CD4-positive, alpha-beta memory T cell (primary cell): ENCODE results near the gene SLITRK3. TPM values are rescaled to one million over a fixed set of nuclear protein-coding genes. Genes with fewer than 3 reads are reported as not detected.

Experiments used
- CTCF ChIA-PET: fragments of 350-600 bp; sonication (Branson Sonifier 250); formaldehyde crosslinking; loops from one replicate; lab custom pipeline; 2021; ENCODE audit warnings: inconsistent platforms; ENCODE audit not compliant: partially characterized antibody; lab: Charles Lee
- POLR2A ChIA-PET: fragments of 350-600 bp; sonication (Branson Sonifier 250); formaldehyde crosslinking; loops from one replicate; lab custom pipeline; 2021; ENCODE audit not compliant: partially characterized antibody; lab: Charles Lee
- DNase-seq, 5 donors: peaks; one replicate each; pipeline versions ENCODE4 v3.0.0 to v3.0.0-alpha.2; 2020 to 2022; ENCODE audit warnings: mixed read lengths in 1 of 5
- H3K27ac ChIP-seq: one replicate; pipeline ENCODE4 v1.7.0; 2013; ENCODE audit warnings: low read depth, low read length
- H3K27me3 ChIP-seq: 2 replicates; pipeline ENCODE4 v1.7.0; 2013; ENCODE audit warnings: mild to moderate bottlenecking, low read length, moderate library complexity; ENCODE audit not compliant: insufficient read depth
- H3K36me3 ChIP-seq: 2 replicates; pipeline ENCODE4 v1.7.0; 2013; ENCODE audit warnings: mild to moderate bottlenecking, low read length, moderate library complexity; ENCODE audit not compliant: insufficient read depth
- H3K4me1 ChIP-seq: 2 replicates; pipeline ENCODE4 v1.7.0; 2013; ENCODE audit warnings: mild to moderate bottlenecking, low read length, moderate library complexity; ENCODE audit not compliant: insufficient read depth
- H3K4me3 ChIP-seq, 2 donors: one replicate each; pipeline ENCODE4 v1.7.0; 2013; ENCODE audit warnings: low read length in 2 of 2, mild to moderate bottlenecking in 1 of 2
- H3K9me3 ChIP-seq, 2 donors: one replicate each; pipeline ENCODE4 v1.7.0; 2013; ENCODE audit warnings: low read length in 2 of 2, control low read depth in 1 of 2; ENCODE audit not compliant: control insufficient read depth in 1 of 2
- H3K27ac Mint-ChIP-seq, 7 donors: one replicate each; pipeline ENCODE4 v1.8.0; 2020 to 2021; ENCODE audit warnings: mixed read lengths in 7 of 7, mild to moderate bottlenecking in 6 of 7, inconsistent platforms in 3 of 7, moderate library complexity in 3 of 7
- H3K27me3 Mint-ChIP-seq, 2 donors: one replicate each; pipeline ENCODE4 v1.8.0; 2020 to 2021; ENCODE audit warnings: mixed read lengths in 2 of 2
- H3K36me3 Mint-ChIP-seq, 2 donors: one replicate each; pipeline ENCODE4 v1.8.0; 2020 to 2021; ENCODE audit warnings: mixed read lengths in 2 of 2, inconsistent platforms in 1 of 2, mild to moderate bottlenecking in 1 of 2
- H3K4me1 Mint-ChIP-seq, 4 donors: one replicate each; pipeline ENCODE4 v1.8.0; 2020 to 2021; ENCODE audit warnings: mixed read lengths in 4 of 4, mild to moderate bottlenecking in 1 of 4
- H3K4me3 Mint-ChIP-seq, 8 donors: one replicate each; pipeline ENCODE4 v1.8.0; 2020 to 2021; ENCODE audit warnings: mixed read lengths in 8 of 8, mild to moderate bottlenecking in 7 of 8, moderate library complexity in 6 of 8, inconsistent platforms in 3 of 8
- H3K9me3 Mint-ChIP-seq, 8 donors: one replicate each; pipeline ENCODE4 v1.8.0; 2020 to 2021; ENCODE audit warnings: mixed read lengths in 8 of 8, mild to moderate bottlenecking in 5 of 8, inconsistent platforms in 3 of 8, moderate library complexity in 1 of 8
- intact Hi-C: fragments of 100-400 bp; cut with micrococcal nuclease; formaldehyde crosslinking; loops from one replicate; pipeline ENCODE4 v1.15.1; 2023
- polyA plus RNA-seq, 2 donors: library from polyadenylated mRNA; unstranded; fragments of 300-500 nt; fragmentation: Illumina TruSeq; gene quantifications; one replicate each; pipeline ENCODE4 v1.2.3, GENCODE V29; 2021
- total RNA-seq, 2 experiments: library from RNA; stranded (reverse); gene quantifications; one replicate each; pipeline ENCODE4 v1.2.3, GENCODE V29; 2021

SLITRK3 gene
- total and polyA plus RNA-seq, 4 experiments from 2014 or later, result not detected

DNA sequence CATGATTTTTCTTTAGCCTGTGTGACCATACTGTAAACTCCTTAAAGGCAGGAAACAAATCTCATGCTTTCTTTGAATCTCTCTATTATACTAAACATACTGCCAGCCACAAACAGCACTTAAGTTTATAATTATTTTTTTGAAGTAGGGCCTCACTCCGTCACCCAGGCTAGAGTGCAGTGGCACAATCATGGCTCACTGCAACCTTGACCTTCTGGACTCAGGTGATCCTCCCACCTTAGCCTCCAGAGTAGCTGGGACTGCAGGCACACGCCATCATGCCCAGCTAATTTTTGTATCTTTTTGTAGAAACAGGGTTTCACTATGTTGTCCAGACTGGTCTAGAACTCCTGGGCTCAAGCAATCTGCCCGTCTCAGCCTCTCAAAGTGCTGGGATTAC lies 14.5 kb upstream of the SLITRK3 start:
- no peak for DNase-seq
- intact Hi-C loops, result no loop called here
- Mint-ChIP-seq H3K27ac (no peak overlapping the region), H3K4me1 (peaks cover 0 to 3% (median 2%) of the 10 kb centered on the region in 4 donors), H3K36me3 (no peaks in the 10 kb centered on the region), H3K9me3 (no peaks in the 10 kb centered on the region), H3K4me3 (no peak overlapping the region), H3K27me3 (no peaks in the 10 kb centered on the region)
- POLR2A ChIA-PET, result no interaction called here
- H3K4me3 ChIP-seq, result no peak overlapping the region
- H3K27ac ChIP-seq, result no peak overlapping the region
- peaks cover 3% of the 10 kb centered on the region for H3K4me1 ChIP-seq
- H3K27me3 ChIP-seq, result no peaks in the 10 kb centered on the region
- CTCF ChIA-PET, result no interaction called here
- no peaks in the 10 kb centered on the region for H3K36me3 ChIP-seq
- no peaks in the 10 kb centered on the region for H3K9me3 ChIP-seq

DNA sequence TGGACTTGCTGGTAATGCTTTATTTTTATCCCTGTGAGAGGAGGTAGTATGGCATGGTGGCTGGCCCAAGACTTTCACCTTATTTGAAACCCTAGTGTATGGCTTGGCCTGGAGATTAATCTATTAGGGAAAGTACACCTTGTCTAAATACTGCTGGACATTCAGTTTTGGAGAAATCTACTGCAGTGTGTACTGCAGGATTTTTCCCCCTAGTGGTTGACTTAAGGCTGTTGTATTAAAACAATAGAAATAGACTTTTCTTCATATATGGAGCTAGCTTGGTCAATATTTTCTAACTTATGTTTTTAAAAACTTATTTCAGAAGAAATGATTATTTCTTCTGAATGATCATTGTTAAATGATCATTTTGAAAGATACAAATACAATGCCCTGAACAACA lies 13.9 kb upstream of the SLITRK3 start:
- peaks cover 0 to 3% (median 2%) of the 10 kb centered on the region in 4 donors for H3K4me1 Mint-ChIP-seq
- Histone ChIP-seq H3K27ac (no peak overlapping the region), H3K36me3 (no peaks in the 10 kb centered on the region), H3K27me3 (no peaks in the 10 kb centered on the region), H3K9me3 (no peaks in the 10 kb centered on the region), H3K4me3 (no peak overlapping the region), H3K4me1 (peaks cover 3% of the 10 kb centered on the region)
- H3K36me3 Mint-ChIP-seq, result no peaks in the 10 kb centered on the region
- no peak overlapping the region for H3K4me3 Mint-ChIP-seq
- ChIA-PET CTCF (no interaction called here), POLR2A (no interaction called here)
- intact Hi-C loops, result no loop called here
- DNase-seq, result no peak
- no peaks in the 10 kb centered on the region for H3K9me3 Mint-ChIP-seq
- no peak overlapping the region for H3K27ac Mint-ChIP-seq
- no peaks in the 10 kb centered on the region for H3K27me3 Mint-ChIP-seq

DNA sequence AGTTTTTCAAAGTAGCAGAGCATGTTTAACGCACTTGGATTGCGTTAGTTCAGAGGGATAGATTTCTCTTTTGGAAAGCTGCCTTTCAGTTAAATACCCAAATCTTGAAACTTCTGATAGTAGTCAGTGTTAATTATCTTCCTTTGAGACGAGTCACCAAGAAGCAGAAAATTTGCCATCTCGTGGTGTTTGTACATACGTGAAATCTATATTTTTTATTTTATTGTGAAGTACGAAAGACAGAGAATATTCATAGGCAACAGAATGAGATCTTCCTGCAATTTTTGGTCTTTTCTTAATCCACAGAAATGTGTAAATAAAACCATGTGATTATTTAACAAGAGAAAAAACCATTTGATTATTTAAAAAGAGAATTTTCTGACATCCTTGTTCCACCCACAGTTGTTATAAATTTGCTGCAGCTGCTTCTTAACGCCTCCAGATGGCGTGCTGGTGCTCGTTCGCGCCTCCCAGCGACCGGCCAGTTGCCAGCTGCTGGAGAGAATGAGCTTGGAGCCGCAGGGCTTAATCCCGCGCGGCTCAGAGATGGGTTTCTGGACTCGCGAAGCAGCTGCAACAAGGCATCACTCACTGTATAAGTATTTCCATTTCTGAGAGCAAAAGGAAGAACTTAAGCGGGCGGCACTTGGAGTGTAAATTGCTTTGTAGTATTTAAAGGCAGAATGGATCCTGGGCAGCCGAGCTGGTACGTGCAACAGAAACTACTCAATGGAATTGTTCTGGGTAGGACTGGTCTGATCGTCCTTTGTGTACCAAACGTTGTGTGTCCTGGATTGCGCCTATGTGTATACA lies 10.5 kb upstream of the SLITRK3 start:
- ChIA-PET CTCF (interaction anchor here (0.9 kb wide), 1 partner anchor 9 kb away, joined by 3 read pairs; no protein-coding TSS in a partner anchor), POLR2A (no interaction called here)
- no peak overlapping the region for H3K27ac Mint-ChIP-seq
- H3K4me3 Mint-ChIP-seq, result peak overlapping the region; percentile 27 to 82 (median 73)
- H3K27me3 ChIP-seq, result no peaks in the 10 kb centered on the region
- peaks cover 0 to 3% (median 2%) of the 10 kb centered on the region in 4 donors for H3K4me1 Mint-ChIP-seq
- intact Hi-C loops, result no loop called here
- H3K27me3 Mint-ChIP-seq, result no peaks in the 10 kb centered on the region
- no peak overlapping the region for H3K4me3 ChIP-seq
- H3K9me3 ChIP-seq, result no peaks in the 10 kb centered on the region
- no peak overlapping the region for H3K27ac ChIP-seq
- H3K9me3 Mint-ChIP-seq, result no peaks in the 10 kb centered on the region
- H3K36me3 ChIP-seq, result no peaks in the 10 kb centered on the region
- H3K4me1 ChIP-seq, result peaks cover 3% of the 10 kb centered on the region
- peak in 3 of 5 donors; percentile 7 to 17 (median 7) for DNase-seq
- no peaks in the 10 kb centered on the region for H3K36me3 Mint-ChIP-seq

DNA sequence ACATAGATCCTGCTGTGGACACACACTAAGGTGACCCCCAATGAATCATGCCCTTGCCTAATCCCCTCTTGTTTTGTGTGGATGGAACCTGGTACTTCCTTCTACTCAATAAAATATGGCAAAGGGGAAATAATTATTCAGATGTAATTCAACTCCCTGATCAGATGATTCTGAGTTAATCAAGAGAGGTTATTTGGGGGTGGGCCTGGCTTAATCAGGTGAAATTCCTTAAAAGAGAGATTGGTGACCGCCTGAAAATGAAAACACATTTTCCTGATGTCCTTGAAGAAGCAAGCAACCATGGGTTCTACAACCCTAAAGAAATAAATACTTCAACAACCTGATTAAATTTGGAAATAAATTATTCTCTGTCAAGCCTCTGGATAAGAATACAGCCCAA lies 8.3 kb upstream of the SLITRK3 start:
- peaks cover 0 to 3% (median 2%) of the 10 kb centered on the region in 4 donors for H3K4me1 Mint-ChIP-seq
- ChIA-PET POLR2A (no interaction called here), CTCF (no interaction called here)
- H3K4me3 Mint-ChIP-seq, result no peak overlapping the region
- Histone ChIP-seq H3K4me1 (peaks cover 3% of the 10 kb centered on the region), H3K27me3 (no peaks in the 10 kb centered on the region), H3K36me3 (no peaks in the 10 kb centered on the region), H3K27ac (no peak overlapping the region), H3K4me3 (no peak overlapping the region), H3K9me3 (no peaks in the 10 kb centered on the region)
- H3K36me3 Mint-ChIP-seq, result no peaks in the 10 kb centered on the region
- H3K27ac Mint-ChIP-seq, result no peak overlapping the region
- no peaks in the 10 kb centered on the region for H3K9me3 Mint-ChIP-seq
- DNase-seq, result no peak
- no peaks in the 10 kb centered on the region for H3K27me3 Mint-ChIP-seq
- intact Hi-C loops, result no loop called here

DNA sequence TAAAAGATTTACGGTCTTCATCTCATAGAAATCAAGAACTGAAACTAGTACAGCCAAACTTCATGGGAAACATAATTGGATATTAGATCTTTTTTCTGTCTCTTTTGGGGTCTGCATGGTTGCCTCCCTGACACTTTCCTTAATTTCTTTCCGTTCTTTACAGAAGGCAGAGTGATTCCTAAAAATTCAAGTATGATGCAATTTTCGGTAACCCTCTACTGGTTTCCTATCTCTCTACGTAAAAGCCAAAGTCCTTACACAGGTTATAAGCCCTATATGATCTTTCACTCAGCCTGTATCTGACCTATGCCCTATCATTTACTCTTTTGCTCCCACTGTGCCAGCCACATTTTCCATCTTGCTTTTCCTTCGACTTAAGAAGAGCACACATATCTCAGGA lies 6.8 kb upstream of the SLITRK3 start:
- H3K27ac Mint-ChIP-seq, result no peak overlapping the region
- H3K27me3 Mint-ChIP-seq, result no peaks in the 10 kb centered on the region
- ChIA-PET CTCF (no interaction called here), POLR2A (no interaction called here)
- H3K4me3 Mint-ChIP-seq, result no peak overlapping the region
- peaks cover 0 to 3% (median 2%) of the 10 kb centered on the region in 4 donors for H3K4me1 Mint-ChIP-seq
- H3K4me3 ChIP-seq, result no peak overlapping the region
- no peaks in the 10 kb centered on the region for H3K27me3 ChIP-seq
- DNase-seq, result no peak
- peaks cover 3% of the 10 kb centered on the region for H3K4me1 ChIP-seq
- H3K9me3 Mint-ChIP-seq, result peaks cover 0 to 2% (median 0%) of the 10 kb centered on the region in 8 donors
- H3K27ac ChIP-seq, result no peak overlapping the region
- no peaks in the 10 kb centered on the region for H3K36me3 Mint-ChIP-seq
- H3K9me3 ChIP-seq, result no peaks in the 10 kb centered on the region
- intact Hi-C loops, result no loop called here
- H3K36me3 ChIP-seq, result no peaks in the 10 kb centered on the region

DNA sequence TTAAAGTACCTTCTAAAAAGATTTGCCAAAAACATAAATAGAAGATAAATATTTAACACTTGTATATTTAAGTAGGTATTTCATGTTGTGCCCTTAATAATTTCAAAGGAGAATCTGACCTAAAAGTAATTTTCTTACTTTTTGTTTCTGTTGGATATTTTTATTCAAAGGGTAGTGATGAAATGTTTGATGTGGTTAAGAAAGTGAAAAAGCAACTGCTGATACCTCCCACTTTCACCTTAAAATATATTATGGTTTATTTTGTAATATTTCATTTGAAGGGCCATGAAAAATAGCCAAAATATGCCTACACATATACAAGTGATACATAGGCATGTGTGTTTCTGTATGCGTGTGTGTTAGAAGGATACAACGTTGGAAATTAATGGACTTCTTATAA lies 5.8 kb upstream of the SLITRK3 start:
- Histone ChIP-seq H3K4me1 (peaks cover 1% of the 10 kb centered on the region), H3K9me3 (no peaks in the 10 kb centered on the region), H3K4me3 (no peak overlapping the region), H3K27me3 (no peaks in the 10 kb centered on the region), H3K27ac (no peak overlapping the region), H3K36me3 (no peaks in the 10 kb centered on the region)
- intact Hi-C loops, result no loop called here
- Mint-ChIP-seq H3K27ac (no peak overlapping the region), H3K4me1 (peaks cover 2 to 9% (median 4%) of the 10 kb centered on the region in 4 donors), H3K36me3 (no peaks in the 10 kb centered on the region), H3K4me3 (no peak overlapping the region), H3K9me3 (peaks cover 0 to 5% (median 0%) of the 10 kb centered on the region in 8 donors), H3K27me3 (peaks cover 6% of the 10 kb centered on the region in 2 donors)
- no peak for DNase-seq
- ChIA-PET POLR2A (no interaction called here), CTCF (no interaction called here)

DNA sequence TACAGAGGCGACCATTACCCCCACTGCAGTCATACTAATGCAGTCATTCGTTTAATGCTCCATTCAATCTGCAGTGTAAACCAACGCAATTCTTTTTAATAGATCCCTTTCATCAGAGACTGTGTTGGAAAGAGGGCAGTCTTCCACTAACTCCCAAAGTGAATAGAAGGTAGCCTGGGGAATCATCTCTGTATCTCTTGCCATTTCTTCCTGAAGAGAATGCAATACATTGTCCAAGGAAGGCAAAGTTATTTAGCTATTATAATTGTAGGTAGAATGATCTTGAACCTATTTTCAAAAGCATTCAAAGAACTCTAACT lies 1.3 kb upstream of the SLITRK3 start:
- CTCF ChIA-PET, result no interaction called here
- intact Hi-C loops, result no loop called here
- H3K4me1 Mint-ChIP-seq, result peaks cover 17 to 28% (median 20%) of the 10 kb centered on the region in 4 donors

More for the DNA sequence above, 1.3 kb upstream of the SLITRK3 start:
- H3K27me3 Mint-ChIP-seq, result peaks cover 29 to 32% of the 10 kb centered on the region in 2 donors
- Histone ChIP-seq H3K36me3 (no peaks in the 10 kb centered on the region), H3K27me3 (peaks cover 7% of the 10 kb centered on the region), H3K4me3 (no peak overlapping the region), H3K4me1 (no peaks in the 10 kb centered on the region), H3K27ac (no peak overlapping the region), H3K9me3 (no peaks in the 10 kb centered on the region)
- peaks cover 0 to 16% (median 4%) of the 10 kb centered on the region in 8 donors for H3K9me3 Mint-ChIP-seq
- POLR2A ChIA-PET, result no interaction called here
- H3K27ac Mint-ChIP-seq, result no peak overlapping the region
- no peaks in the 10 kb centered on the region for H3K36me3 Mint-ChIP-seq
- H3K4me3 Mint-ChIP-seq, result peak overlapping the region in 3 of 8 donors; percentile 71 to 83 (median 81)
- no peak for DNase-seq
